ENCODE results near the gene ECPAS.

- TF ChIP-seq, protein P1, sequence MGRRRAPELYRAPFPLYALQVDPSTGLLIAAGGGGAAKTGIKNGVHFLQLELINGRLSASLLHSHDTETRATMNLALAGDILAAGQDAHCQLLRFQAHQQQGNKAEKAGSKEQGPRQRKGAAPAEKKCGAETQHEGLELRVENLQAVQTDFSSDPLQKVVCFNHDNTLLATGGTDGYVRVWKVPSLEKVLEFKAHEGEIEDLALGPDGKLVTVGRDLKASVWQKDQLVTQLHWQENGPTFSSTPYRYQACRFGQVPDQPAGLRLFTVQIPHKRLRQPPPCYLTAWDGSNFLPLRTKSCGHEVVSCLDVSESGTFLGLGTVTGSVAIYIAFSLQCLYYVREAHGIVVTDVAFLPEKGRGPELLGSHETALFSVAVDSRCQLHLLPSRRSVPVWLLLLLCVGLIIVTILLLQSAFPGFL (CRISPR knock-in tag; IDR thresholded peaks at IDR 0.05; ENCODE audit: borderline replicate concordance), result no peak
- TF ChIP-seq, protein P2, sequence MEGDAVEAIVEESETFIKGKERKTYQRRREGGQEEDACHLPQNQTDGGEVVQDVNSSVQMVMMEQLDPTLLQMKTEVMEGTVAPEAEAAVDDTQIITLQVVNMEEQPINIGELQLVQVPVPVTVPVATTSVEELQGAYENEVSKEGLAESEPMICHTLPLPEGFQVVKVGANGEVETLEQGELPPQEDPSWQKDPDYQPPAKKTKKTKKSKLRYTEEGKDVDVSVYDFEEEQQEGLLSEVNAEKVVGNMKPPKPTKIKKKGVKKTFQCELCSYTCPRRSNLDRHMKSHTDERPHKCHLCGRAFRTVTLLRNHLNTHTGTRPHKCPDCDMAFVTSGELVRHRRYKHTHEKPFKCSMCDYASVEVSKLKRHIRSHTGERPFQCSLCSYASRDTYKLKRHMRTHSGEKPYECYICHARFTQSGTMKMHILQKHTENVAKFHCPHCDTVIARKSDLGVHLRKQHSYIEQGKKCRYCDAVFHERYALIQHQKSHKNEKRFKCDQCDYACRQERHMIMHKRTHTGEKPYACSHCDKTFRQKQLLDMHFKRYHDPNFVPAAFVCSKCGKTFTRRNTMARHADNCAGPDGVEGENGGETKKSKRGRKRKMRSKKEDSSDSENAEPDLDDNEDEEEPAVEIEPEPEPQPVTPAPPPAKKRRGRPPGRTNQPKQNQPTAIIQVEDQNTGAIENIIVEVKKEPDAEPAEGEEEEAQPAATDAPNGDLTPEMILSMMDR (IDR thresholded peaks at IDR 0.05), result no peak
- TF ChIP-seq, protein P3, sequence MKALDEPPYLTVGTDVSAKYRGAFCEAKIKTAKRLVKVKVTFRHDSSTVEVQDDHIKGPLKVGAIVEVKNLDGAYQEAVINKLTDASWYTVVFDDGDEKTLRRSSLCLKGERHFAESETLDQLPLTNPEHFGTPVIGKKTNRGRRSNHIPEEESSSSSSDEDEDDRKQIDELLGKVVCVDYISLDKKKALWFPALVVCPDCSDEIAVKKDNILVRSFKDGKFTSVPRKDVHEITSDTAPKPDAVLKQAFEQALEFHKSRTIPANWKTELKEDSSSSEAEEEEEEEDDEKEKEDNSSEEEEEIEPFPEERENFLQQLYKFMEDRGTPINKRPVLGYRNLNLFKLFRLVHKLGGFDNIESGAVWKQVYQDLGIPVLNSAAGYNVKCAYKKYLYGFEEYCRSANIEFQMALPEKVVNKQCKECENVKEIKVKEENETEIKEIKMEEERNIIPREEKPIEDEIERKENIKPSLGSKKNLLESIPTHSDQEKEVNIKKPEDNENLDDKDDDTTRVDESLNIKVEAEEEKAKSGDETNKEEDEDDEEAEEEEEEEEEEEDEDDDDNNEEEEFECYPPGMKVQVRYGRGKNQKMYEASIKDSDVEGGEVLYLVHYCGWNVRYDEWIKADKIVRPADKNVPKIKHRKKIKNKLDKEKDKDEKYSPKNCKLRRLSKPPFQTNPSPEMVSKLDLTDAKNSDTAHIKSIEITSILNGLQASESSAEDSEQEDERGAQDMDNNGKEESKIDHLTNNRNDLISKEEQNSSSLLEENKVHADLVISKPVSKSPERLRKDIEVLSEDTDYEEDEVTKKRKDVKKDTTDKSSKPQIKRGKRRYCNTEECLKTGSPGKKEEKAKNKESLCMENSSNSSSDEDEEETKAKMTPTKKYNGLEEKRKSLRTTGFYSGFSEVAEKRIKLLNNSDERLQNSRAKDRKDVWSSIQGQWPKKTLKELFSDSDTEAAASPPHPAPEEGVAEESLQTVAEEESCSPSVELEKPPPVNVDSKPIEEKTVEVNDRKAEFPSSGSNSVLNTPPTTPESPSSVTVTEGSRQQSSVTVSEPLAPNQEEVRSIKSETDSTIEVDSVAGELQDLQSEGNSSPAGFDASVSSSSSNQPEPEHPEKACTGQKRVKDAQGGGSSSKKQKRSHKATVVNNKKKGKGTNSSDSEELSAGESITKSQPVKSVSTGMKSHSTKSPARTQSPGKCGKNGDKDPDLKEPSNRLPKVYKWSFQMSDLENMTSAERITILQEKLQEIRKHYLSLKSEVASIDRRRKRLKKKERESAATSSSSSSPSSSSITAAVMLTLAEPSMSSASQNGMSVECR (CRISPR knock-in tag; IDR thresholded peaks at IDR 0.05; ENCODE audit: borderline replicate concordance), result peak; percentile 61
- TF ChIP-seq NFYB (CRISPR knock-in tag; conservative IDR thresholded peaks at IDR 0.05; ENCODE audit: low read depth), result no peak
- TF ChIP-seq NR3C1 (CRISPR knock-in tag; conservative IDR thresholded peaks at IDR 0.05; ENCODE audit: low read depth), result no peak
- no peak for TF ChIP-seq MYBL2 (CRISPR knock-in tag; IDR thresholded peaks at IDR 0.05)
- no peak for TF ChIP-seq ZNF416 (CRISPR knock-in tag; IDR thresholded peaks at IDR 0.05)
- 0 out of 2 replicates have a peak, but pooled peaks have one; percentile 12 for TF ChIP-seq ESRRA (CRISPR knock-in tag; IDR thresholded peaks at IDR 0.05; ENCODE audit: borderline replicate concordance)
- TF ChIP-seq FOXP4 (CRISPR knock-in tag; IDR thresholded peaks at IDR 0.05), result no peak
- TF ChIP-seq ATF1 (CRISPR knock-in tag; IDR thresholded peaks at IDR 0.05), result no peak
- TF ChIP-seq, protein P4, sequence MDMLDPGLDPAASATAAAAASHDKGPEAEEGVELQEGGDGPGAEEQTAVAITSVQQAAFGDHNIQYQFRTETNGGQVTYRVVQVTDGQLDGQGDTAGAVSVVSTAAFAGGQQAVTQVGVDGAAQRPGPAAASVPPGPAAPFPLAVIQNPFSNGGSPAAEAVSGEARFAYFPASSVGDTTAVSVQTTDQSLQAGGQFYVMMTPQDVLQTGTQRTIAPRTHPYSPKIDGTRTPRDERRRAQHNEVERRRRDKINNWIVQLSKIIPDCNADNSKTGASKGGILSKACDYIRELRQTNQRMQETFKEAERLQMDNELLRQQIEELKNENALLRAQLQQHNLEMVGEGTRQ (CRISPR knock-in tag; IDR thresholded peaks at IDR 0.05), result no peak
- TF ChIP-seq NFE2L1 (CRISPR knock-in tag; IDR thresholded peaks at IDR 0.05), result no peak
- peak; percentile 29; the same call in 1 of the 2 replicates for TF ChIP-seq FOXP1 (CRISPR knock-in tag; IDR thresholded peaks at IDR 0.05; ENCODE audit: borderline replicate concordance)
Measured at GRCh38 chr9:111483858-111484571, at the start of gene ECPAS.

All from WTC11 (cell line).